SK-N-SH treated with all-trans-retinoic acid at 6 μM for 48 hours (cell line): ENCODE results near the gene SCAMP5.

Experiments used
- ARNTL ChIP-seq: fragments of 450-650 bp; formaldehyde crosslinking; IDR thresholded peaks from 2 replicates; pipeline ENCODE4 v1.5.0; 2020; ENCODE audit warnings: low read depth, mild to moderate bottlenecking, moderate library complexity, borderline replicate concordance
- BACH2 ChIP-seq: fragments of 250-450 bp; sonication (Bioruptor Pico); IDR thresholded peaks from 2 replicates; pipeline ENCODE4 v1.9.0; 2021; ENCODE audit warnings: mild to moderate bottlenecking, borderline replicate concordance
- CREB5 ChIP-seq: fragments of 250-450 bp; sonication (Bioruptor Pico); IDR thresholded peaks from 2 replicates; pipeline ENCODE4 v1.5.1; 2020; ENCODE audit warnings: low read depth, mild to moderate bottlenecking, moderate library complexity
- CSDC2 ChIP-seq: fragments of 250-450 bp; sonication (Bioruptor Pico); IDR thresholded peaks from 2 replicates; pipeline ENCODE4 v1.5.0; 2020; ENCODE audit warnings: mild to moderate bottlenecking, moderate library complexity
- ESRRG ChIP-seq: fragments of 250-450 bp; sonication (Bioruptor Pico); IDR thresholded peaks from 2 replicates; pipeline ENCODE4 v1.6.1; 2021; ENCODE audit warnings: mild to moderate bottlenecking
- GLIS3 ChIP-seq: fragments of 250-450 bp; sonication (Bioruptor Pico); IDR thresholded peaks from 2 replicates; pipeline ENCODE4 v1.5.0; 2020; ENCODE audit warnings: mild to moderate bottlenecking, moderate library complexity
- ISL1 ChIP-seq: fragments of 250-450 bp; sonication (Bioruptor Pico); IDR thresholded peaks from 2 replicates; pipeline ENCODE4 v2.1.2; 2022; ENCODE audit warnings: mild to moderate bottlenecking, moderate library complexity
- ZC3H10 ChIP-seq: fragments of 250-450 bp; sonication (Bioruptor Pico); IDR thresholded peaks from 2 replicates; pipeline ENCODE4 v1.5.1; 2021; ENCODE audit warnings: mild to moderate bottlenecking, moderate library complexity
- ZFP3 ChIP-seq: fragments of 250-450 bp; sonication (Bioruptor Pico); IDR thresholded peaks from 2 replicates; pipeline ENCODE4 v1.5.0; 2020; ENCODE audit warnings: mild to moderate bottlenecking, moderate library complexity
- ZNF565 ChIP-seq: fragments of 450-650 bp; formaldehyde crosslinking; conservative IDR thresholded peaks from 2 replicates; pipeline ENCODE4 v1.5.0; 2020; ENCODE audit warnings: low read depth, mild to moderate bottlenecking, moderate library complexity
- ZNF70 ChIP-seq: fragments of 450-650 bp; formaldehyde crosslinking; IDR thresholded peaks from 2 replicates; pipeline ENCODE4 v1.5.0; 2020; ENCODE audit warnings: mild to moderate bottlenecking, moderate library complexity
- ZNF8 ChIP-seq: fragments of 450-650 bp; formaldehyde crosslinking; IDR thresholded peaks from 2 replicates; pipeline ENCODE4 v1.5.0; 2020; ENCODE audit warnings: mild to moderate bottlenecking, moderate library complexity
- TF ChIP-seq, protein P1 (sequence below): fragments of 250-450 bp; sonication (Bioruptor Pico); IDR thresholded peaks from 2 replicates; pipeline ENCODE4 v1.8.0; 2020; ENCODE audit warnings: mild to moderate bottlenecking, moderate library complexity, borderline replicate concordance
- TF ChIP-seq, protein P2 (sequence below): fragments of 250-450 bp; sonication (Bioruptor Pico); IDR thresholded peaks from 2 replicates; pipeline ENCODE4 v1.8.0; 2021; ENCODE audit warnings: low read depth, mild to moderate bottlenecking, moderate library complexity, borderline replicate concordance

- TF ChIP-seq ZNF565 (CRISPR knock-in tag) = no peak
- TF ChIP-seq ZFP3 = no peak
- TF ChIP-seq ZNF8 (CRISPR knock-in tag) = no peak
- TF ChIP-seq ISL1 (CRISPR knock-in tag) = no peak
- TF ChIP-seq, protein P1, sequence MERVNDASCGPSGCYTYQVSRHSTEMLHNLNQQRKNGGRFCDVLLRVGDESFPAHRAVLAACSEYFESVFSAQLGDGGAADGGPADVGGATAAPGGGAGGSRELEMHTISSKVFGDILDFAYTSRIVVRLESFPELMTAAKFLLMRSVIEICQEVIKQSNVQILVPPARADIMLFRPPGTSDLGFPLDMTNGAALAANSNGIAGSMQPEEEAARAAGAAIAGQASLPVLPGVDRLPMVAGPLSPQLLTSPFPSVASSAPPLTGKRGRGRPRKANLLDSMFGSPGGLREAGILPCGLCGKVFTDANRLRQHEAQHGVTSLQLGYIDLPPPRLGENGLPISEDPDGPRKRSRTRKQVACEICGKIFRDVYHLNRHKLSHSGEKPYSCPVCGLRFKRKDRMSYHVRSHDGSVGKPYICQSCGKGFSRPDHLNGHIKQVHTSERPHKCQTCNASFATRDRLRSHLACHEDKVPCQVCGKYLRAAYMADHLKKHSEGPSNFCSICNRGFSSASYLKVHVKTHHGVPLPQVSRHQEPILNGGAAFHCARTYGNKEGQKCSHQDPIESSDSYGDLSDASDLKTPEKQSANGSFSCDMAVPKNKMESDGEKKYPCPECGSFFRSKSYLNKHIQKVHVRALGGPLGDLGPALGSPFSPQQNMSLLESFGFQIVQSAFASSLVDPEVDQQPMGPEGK (CRISPR knock-in tag) = no peak
- TF ChIP-seq CREB5 (CRISPR knock-in tag) = no peak
- TF ChIP-seq ZC3H10 (CRISPR knock-in tag) = no peak
- TF ChIP-seq ARNTL = no peak
- no peak for TF ChIP-seq BACH2
- no peak for TF ChIP-seq ZNF70 (CRISPR knock-in tag)
- no peak for TF ChIP-seq ESRRG (CRISPR knock-in tag)
- TF ChIP-seq, protein P2, sequence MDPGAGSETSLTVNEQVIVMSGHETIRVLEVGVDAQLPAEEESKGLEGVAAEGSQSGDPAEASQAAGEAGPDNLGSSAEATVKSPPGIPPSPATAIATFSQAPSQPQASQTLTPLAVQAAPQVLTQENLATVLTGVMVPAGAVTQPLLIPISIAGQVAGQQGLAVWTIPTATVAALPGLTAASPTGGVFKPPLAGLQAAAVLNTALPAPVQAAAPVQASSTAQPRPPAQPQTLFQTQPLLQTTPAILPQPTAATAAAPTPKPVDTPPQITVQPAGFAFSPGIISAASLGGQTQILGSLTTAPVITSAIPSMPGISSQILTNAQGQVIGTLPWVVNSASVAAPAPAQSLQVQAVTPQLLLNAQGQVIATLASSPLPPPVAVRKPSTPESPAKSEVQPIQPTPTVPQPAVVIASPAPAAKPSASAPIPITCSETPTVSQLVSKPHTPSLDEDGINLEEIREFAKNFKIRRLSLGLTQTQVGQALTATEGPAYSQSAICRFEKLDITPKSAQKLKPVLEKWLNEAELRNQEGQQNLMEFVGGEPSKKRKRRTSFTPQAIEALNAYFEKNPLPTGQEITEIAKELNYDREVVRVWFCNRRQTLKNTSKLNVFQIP (CRISPR knock-in tag) = no peak
- no peak for TF ChIP-seq CSDC2 (CRISPR knock-in tag)
- TF ChIP-seq GLIS3 = no peak
These were observed 40.8 kb upstream of the SCAMP5 start for GRCh38 chr15:74954515-74954914.
